Activated CD4-positive, alpha-beta T cell treated with anti-CD3 and anti-CD28 coated beads, Interleukin-2, amount 50 U/mL, for 24 hours (primary cell): ENCODE results near the gene SEPTIN10.
A peak's percentile ranks its signal among the peaks of the same experiment; 100 is the strongest.

Experiments
- DNase-seq, 2 donors: peaks; one replicate each; pipeline ENCODE4 v3.0.0-alpha.2; 2020; ENCODE audit warnings: low read depth in 1 of 2, low spot score in 1 of 2

Gene SEPTIN10

DNA sequence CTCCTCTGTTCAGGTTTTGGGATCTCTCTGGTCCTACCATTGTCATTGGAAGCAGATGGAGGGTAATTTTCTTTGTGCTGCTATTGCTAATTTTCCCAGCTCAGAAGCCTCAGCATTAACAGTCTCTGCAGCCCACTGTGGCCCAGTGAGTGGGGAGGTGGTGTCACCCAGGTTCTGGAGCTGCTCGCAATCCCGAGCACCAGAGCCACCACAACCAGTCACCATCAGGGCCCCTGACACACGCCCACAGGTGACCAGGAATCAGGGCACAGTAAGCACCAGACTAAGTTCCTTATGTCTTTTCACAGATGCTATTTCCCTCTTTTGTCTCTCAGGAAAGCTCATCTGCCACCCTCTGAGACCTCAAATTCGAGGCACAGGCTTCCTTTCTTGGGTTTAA is 87.9 kb downstream of the SEPTIN10 start:
- DNase-seq, result no peak

DNA sequence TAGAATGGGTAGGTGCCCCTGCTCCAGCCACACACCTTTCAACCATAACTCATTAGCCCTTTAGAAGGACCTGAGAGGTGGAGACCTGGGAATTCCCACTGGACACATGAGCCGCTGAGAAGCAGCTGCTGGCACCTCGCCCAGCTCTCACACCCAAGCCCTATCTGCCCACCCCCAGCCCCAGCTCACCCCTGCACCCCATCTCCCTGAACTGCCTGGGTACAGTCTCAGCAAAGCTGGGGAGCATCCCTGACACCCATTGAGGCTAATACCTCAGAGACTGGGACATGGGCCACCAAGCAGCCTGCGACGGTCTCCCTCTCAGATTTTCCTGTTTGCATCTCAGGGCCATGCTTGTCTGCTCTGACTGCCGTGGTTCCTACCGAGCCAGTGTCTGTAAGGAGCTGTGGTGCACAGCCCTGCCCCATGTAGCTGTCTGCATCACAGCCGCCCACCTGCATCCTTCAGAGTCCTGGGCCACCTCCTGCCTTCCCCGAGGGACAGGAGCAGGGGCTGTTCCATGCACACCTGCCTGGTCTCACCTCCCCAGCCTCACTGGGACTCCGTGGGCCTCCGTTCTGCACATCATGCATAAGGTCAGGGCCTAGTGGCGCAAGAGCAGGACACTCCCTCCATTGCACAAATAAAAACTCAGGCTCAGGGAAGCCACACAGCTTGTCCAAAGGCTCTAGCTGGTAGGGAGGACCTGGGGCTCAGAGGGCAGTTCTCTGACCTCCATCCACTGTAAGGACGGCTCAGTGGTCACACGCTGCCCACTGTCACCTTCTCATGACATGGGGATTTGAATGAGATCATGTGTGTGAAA is 90.0 kb downstream of the SEPTIN10 start:
- DNase-seq, result no peak

DNA sequence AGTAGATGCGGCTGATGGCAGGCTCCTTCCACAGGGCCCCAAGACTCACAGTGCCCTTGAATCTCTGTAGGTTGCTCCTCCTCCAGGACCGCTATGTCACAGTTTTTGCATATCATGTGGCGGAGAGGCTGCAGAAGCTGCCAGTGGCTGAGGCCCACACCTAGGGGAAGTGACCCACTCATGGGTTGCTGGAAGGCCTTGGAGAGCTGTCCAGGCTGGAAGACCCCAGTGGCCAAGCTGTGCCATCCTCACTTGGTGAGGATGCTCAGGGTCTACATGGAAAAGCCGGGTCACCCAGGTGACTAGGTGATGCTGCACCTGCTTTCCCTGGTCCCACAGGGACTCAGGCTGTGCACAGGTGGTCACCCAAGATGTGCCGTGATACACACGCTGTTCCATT is 90.6 kb downstream of the SEPTIN10 start:
- DNase-seq, result no peak

DNA sequence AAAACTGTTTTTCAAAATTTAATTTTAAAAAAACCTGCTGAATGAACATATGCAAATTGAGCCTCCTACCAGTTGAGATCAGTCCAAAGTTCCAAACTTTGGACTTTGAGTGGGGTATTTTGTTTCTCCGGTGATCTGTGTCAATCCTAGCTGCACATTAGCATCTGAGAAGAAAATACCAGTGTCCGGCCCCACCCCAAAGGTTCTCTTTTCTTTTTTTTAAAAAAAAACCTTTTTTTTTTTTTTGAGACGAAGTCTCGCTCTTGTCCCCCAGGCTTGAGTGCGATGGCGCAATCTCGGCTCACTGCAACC is 91.7 kb downstream of the SEPTIN10 start:
- no peak for DNase-seq

DNA sequence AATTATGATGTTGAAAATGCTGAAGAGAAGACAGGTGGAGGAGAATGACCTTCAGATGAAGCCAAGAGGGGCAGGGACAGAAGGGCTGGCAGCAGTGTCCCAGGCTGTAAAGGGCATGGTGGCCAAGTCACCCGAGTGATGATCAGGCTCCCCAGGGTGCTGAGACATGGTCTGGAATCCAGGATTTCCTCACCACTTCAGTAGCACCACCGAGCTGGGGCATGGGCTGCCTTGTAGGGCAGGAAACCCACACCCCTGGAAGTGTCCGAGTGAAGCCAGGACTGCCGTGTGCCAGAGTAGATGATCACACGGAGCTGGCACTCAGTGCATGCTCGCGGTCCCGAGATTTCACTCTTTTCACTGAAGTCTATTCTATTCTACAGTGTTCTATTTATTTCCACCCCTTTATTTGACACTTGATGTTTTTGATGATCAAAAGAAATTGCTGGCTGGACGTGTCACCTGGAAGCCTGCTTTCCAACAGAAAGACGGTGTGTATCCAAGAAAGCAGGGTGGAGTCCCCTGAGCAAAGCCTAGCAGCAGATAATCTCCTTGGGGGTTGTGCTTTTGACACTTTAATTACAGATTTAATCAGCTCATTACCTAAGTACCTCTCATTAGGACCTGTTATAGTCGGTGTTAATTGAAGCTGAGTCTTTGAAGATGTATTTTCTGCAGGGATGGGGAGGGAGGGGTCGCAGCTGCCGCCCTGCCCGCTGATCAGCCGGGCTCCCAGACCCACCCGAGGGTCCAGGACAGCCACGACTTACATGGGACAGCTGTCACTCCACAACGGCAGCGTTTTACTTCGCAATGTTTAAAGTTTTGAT is 92.3 kb downstream of the SEPTIN10 start:
- no peak for DNase-seq

DNA sequence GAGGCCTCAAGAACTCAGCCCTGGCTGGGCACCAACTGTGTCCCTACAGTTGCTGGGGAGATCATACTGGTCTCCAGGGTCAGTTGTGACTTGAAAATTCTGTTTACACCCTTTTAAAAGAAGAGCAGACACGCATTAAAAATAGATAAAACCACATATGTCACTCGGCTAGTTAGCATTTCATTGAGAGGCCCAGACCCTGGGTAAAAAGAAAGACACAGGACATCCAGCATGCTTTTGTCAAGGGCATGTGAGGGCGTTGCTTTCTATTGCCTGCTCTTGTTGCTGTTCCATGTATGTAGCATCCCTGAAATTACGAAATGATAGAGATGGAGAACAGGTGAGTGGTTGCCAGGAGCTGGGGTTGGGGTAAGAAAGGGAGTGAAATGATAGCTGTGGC is 94.3 kb downstream of the SEPTIN10 start:
- DNase-seq, result no peak

DNA sequence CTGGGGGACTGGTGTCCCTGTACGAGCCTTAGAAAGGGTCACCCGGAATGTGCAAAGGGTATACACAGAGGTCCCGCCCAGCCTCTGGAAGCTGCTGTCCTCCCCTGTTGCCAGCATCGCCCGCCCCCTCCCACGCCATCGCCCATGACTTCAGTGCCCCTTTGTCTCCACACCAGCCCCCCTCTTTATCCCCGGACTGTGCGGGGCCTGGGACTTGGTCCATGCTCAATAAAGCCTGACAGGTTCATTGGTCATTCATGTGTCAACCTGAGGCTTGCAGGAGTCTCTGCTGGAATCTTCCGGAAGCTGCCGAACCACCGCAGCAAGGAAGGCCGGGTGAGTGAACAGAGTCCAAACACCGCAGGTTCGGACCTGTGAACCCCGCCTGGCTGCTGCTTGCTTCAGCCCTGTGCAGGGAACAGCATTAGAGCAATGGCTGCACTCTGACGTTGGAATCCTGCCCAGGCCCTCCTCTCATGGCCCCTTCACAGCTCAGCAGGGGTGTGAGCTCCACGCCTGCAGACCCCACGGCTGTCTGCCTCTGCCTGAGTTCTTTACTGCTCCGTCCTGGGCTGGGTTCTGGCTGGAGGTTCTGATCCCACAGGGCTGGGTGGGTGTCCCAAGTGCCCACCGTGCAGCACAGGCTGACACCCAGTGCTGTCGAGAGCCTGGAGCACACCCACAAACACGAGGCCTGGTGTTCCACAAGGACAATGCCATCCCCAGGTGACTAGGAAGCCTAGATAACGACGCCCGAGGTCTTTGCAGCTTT is 96.5 kb downstream of the SEPTIN10 start:
- DNase-seq, result no peak

DNA sequence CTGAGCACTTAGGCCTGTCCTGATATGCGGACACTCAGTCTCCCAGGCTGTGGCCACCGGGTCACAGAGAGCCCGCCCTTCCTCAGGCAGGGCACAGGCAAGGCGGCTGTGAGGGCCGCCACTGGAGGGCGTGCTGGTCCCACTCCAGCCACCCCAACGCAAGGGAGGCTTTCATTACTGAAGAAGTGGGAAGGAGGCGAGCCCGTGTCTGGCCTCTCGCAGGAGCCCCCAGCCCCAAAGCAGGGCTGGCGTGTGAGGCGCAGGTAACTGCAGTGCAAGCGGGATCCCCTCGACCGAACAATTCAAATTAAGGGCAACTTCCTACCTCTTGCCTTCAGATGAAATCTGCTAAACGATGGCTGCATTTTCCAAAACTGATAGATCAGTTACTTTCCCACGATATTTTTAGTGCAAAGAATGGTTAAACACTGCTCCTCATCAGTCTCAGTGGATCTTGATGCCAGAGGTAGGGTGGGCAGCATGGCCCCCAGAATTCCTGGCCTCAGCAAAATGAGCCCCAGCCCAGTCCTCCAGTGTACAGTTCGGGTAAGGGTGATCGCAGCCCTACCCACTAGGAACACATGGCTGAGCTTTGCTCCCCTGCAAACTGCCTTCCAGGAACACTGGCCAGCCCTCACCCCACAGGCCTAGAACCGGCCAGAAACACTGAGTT is 97.2 kb downstream of the SEPTIN10 start:
- no peak for DNase-seq

DNA sequence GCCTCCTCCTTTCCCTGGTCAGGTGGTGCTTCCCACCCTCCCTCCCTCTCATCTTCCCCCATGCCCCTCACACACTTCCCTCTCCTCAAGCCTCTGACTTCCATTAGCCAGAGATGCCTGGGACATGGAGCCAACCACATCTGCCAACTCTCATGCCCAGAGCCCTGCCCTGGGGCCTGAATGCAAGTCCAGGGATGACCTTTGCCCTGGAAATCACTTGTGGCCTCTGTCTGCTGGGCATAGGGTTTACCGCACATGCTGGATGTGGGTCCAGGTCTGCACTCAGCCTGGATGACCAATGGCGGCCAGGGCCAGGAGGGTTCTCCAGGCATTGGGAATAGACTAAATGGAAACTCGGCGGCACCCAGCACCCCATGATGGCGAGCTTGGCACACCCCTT is 98.9 kb downstream of the SEPTIN10 start:
- DNase-seq, result no peak

DNA sequence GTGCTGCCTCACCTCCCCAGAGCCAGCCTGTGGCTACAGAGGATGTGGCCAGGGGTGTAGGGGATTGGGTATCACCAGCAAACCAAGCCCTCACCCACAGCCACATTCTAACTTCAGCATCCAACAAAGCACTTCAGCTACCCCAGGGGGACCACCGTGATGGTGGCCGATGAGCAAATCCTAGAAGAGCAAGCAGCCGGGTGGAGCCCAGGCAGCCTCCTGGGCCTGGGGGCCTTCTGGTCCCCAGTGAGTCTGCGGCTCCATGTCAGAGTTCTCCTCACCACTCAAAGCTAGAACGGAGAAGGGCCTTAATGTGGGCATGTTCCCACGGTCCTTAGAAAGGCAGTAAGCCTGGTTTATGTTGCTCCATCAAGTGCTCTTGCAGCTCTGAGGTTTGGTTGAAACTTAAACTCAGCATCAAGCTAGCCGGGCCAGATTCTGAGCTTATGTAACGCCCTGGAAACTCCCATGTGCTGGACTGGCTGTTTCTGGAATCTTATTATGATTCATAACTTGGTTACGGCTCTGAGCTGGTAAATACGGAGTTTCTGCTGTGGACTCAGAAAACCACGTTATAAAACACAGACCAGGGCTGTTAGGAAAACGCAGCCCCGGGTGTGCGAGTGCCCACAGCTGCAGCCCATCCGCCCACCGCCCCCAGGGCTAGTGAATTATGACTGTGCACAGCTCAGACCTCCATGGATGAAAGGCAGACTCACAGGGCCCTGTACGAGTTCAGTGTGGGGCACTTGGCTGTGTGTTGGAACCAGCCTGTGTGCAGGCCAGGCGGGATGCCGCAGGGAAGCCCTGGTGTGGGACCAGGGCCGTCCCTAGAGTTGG is 99.8 kb downstream of the SEPTIN10 start:
- DNase-seq, result no peak

DNA sequence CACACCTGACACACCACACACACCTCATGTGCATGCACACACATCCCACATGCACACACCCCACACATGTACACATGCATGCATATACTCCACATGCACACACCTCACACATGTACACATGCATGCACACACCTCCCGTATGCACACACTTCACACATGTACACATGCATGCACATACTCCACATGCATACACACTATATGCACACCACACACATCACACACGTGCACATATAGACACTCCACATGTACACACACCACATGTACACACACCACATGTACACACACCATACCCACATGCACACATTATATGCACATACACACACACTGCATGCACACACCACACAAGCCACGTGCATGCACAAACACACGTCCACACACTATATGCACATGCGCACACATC is 100.5 kb downstream of the SEPTIN10 start:
- DNase-seq, result no peak

DNA sequence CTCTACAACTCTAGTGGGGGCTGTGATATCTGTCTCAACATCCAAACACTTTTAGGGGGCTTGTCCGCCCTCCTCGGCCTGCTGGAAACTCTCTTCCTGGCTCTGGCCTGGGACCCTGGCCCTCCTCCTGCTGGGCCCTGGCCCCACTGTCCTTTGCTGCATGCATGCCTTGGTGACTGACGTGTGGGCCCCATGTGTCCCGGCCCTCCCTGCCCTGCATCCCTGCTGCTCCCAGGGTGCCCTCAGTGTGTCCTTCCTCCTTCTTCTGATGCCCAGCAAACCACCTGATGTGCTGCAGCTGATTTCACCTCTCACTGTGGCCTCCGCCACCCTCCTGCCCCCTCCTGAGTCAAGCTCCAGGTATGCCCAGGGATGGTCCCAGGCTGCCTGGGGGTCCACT is 101.7 kb downstream of the SEPTIN10 start:
- DNase-seq, result no peak

DNA sequence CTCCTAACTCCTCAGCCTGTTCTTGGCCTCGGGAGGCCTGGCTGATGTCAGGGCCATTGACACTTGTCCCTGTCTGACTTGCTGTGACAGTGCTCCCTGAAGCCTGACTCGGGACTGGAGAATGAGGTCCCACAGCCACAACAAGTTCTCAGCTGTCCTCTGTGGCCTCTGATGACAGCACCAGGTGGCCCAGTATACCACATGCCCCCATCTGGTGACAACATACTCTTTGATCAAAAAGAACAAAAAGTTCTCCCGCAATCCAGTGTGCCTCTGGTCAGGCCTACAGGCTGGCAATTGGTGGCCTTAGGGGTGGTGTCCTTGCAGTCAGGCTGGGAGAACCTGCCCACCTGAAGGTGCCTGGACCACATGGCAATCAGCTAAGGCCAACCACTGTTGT is 102.6 kb downstream of the SEPTIN10 start:
- DNase-seq, result no peak

DNA sequence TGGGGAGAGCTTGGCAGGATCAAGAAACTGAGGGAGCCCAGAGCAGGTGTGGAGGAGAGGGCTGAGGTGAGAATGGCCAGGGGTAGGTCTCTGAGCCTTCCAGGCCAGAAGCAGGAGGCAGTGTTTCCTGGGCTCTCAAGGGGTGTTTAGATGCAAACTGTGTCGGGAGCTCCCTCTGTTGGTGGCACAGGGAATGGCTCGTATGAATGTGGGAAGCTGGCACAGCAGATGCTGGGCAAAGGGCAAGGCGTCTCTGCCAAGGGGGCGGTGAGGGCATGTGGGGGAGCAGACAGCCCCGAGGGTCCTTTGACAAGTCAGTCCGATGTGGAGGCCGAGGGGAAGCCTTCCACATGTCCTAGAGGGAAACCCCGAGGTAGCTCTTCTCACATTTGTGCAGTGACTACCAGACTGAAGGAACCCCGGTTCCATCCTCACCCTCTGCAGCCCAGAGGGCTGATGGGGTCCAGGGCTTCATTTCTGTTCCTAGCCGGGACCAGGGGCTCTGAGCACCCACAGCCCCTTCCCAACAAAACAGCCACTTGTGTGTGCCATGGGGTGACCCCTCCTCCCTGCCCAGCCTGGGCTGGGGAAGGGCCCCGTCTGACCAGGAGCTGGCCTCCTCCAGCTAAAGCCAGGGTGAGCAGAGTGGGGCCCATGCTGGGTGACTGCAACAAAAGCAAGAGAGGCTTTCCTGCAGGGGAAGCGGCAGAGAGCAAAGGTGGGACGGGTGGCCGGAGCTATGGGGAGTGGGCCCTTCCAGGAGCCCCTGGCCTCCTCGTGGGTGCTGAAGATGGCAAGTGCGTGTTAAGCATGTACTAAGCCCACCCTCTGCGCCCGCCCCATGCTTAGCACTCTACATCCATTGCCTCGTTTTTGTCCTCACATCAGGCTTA is 103.4 kb downstream of the SEPTIN10 start:
- DNase-seq, result peak; percentile 65 to 70

DNA sequence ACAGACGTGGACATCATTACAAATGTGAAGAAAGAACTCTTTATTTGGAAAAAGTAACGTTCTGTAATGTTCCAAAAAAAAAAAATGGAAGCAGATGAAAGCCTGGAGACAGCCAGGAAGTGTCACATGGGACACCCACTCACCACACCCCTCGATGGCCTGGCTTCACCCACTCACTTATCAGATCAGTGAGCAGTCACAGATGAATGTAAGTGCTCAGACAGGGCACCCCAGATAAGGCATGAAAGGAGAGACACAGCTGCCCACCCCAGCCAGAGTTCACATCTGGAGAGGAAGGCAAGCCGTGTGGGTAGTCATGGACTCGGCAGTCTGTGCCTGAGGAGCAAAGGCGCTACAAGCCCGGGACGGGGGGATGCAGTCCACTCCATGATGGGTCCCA is 105.2 kb downstream of the SEPTIN10 start:
- no peak for DNase-seq

DNA sequence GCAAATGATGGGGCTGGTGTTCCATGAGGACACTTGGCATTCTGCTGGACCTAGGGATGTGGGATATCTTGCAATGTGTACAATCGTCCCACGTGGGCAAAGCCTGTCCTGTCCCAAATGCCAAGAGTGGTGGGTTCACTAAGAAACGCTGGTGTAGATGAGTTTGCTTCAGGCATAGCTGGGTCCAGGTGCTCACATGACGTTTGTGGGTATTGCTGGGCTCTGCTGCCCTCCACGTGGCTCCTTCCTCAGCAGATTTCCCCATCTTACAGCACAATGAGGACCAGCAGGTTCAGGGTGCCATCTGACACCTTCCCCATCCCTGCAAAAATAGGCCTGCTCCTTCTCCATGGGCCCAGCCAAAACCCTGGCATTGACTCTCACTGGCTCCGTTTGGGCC is 105.9 kb downstream of the SEPTIN10 start:
- DNase-seq, result no peak

DNA sequence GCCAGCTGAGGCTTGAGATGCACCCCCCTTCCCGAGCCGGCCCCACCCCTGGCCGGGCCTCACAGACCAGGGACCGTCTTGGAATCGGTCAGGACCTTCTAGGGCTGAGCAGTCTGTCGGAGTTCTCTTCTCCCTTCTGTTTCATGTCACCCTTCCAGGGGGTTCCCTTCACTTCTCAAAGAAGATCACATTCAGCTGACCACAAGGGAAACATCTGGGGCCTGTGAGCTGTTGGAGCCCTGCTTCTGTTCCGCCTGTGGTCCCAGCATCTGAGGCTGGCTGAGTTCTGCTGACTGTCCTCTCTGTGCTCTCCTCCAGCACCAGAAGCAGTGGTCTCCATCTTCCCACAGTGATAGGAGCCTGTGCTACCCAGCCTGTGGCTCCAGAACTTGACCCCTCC is 106.5 kb downstream of the SEPTIN10 start:
- no peak for DNase-seq

DNA sequence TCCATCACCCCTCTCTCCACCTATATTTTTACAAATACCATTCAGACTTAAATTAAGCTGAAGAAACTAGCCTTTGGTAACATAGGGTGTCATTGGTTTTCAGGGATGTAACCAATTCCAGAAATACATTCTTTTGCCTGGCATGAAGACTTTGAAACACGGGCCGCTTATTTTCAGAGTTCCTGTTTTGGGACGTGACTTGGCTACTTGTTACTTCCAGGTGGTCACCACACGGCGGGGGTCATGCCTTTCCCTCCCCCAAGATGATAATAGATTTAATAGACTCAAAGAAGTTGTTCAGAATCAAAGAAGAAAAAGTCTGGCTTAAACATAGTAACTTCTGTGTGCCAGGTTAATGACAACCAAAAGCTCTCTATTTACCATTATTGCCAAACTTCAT is 110.6 kb downstream of the SEPTIN10 start:
- DNase-seq, result no peak

DNA sequence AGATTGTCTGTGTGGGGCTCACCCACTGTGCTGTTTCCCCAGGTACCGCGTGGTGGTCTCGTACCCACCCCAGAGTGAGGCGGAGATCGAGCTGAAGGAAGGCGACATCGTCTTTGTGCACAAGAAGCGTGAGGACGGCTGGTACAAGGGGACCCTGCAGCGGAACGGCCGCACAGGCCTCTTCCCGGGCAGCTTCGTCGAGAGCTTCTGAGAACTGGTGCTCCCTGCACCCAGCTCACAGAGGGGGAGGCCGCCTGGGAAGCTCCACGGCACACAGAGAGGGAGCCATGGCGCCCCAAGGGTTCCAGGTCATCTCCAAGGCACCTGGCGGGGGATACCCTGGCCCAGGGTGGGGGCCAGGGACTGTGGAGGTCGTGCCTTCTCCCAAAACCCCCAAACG is 112.3 kb downstream of the SEPTIN10 start:
- DNase-seq, result no peak
